Neural cell (in vitro differentiated cells): ENCODE measurements around the gene PDE6G. TPM values are rescaled to one million over a fixed set of nuclear protein-coding genes. Genes with fewer than 3 reads are reported as not detected.

Experiments used
- H2AFZ ChIP-seq: fragments of 200-600, 300-800 bp; sonication (generic), shearing (Covaris generic); 2 replicates; pipeline ENCODE4 v1.6.0; 2014; ENCODE audit warnings: low read depth, mild to moderate bottlenecking, antibody characterized with exemption, low read length, moderate library complexity
- H3F3A ChIP-seq: fragments of 200-600 bp; shearing (Covaris generic); 2 replicates; pipeline ENCODE4 v1.6.1; 2016; ENCODE audit warnings: mild to moderate bottlenecking, moderate library complexity, mixed read lengths, antibody characterized with exemption, low read length; ENCODE audit not compliant: insufficient read depth, poor library complexity, severe bottlenecking
- H3K27ac ChIP-seq: fragments of 200-600, 300-800 bp; sonication (generic), shearing (Covaris generic); 2 replicates; pipeline ENCODE4 v1.5.1; 2014; ENCODE audit warnings: mild to moderate bottlenecking, low read length, moderate library complexity
- H3K27me3 ChIP-seq: fragments of 300-800, 200-600 bp; sonication (generic), shearing (Covaris generic); 2 replicates; pipeline ENCODE4 v1.6.0; 2014; ENCODE audit warnings: mild to moderate bottlenecking, low read depth, low read length, moderate library complexity; ENCODE audit not compliant: insufficient read depth
- H3K36me3 ChIP-seq: fragments of 300-800, 200-600 bp; sonication (generic), shearing (Covaris generic); 2 replicates; pipeline ENCODE4 v1.5.1; 2014; ENCODE audit warnings: mild to moderate bottlenecking, antibody characterized with exemption, low read length, moderate library complexity; ENCODE audit not compliant: insufficient read depth
- H3K4me2 ChIP-seq: fragments of 300-800, 200-600 bp; sonication (generic), shearing (Covaris generic); 2 replicates; pipeline ENCODE4 v1.6.0; 2014; ENCODE audit warnings: mild to moderate bottlenecking, low read length
- H3K4me3 ChIP-seq: fragments of 300-800, 200-600 bp; sonication (generic), shearing (Covaris generic); 2 replicates; pipeline ENCODE4 v1.5.1; 2014; ENCODE audit warnings: mild to moderate bottlenecking, low read length, moderate library complexity
- H3K79me2 ChIP-seq: fragments of 200-600 bp; shearing (Covaris generic); replicated peaks from 2 replicates; pipeline ENCODE4 v1.6.0; 2014; ENCODE audit warnings: mild to moderate bottlenecking, low read length, moderate library complexity; ENCODE audit not compliant: insufficient read depth
- H3K9ac ChIP-seq: fragments of 300-800, 200-600 bp; sonication (generic), shearing (Covaris generic); 2 replicates; pipeline ENCODE4 v1.6.1; 2016; ENCODE audit warnings: mild to moderate bottlenecking, low read length, mixed read lengths
- H3K9me2 ChIP-seq: fragments of 200-600 bp; shearing (Covaris generic); 2 replicates; pipeline ENCODE4 v1.6.1; 2016; ENCODE audit warnings: mild to moderate bottlenecking, low read length, mixed read lengths; ENCODE audit not compliant: insufficient read depth
- H3K9me3 ChIP-seq: fragments of 200-600, 300-800 bp; sonication (generic), shearing (Covaris generic); 2 replicates; pipeline ENCODE4 v1.6.1; 2016; ENCODE audit warnings: mild to moderate bottlenecking, mixed run types, low read length, moderate library complexity, mixed read lengths
- H4K20me1 ChIP-seq: fragments of 200-600 bp; shearing (Covaris generic); 2 replicates; pipeline ENCODE4 v1.6.1; 2016; ENCODE audit warnings: mild to moderate bottlenecking, mixed run types; ENCODE audit not compliant: insufficient read depth
- CTCF ChIP-seq: fragments of 450-650 bp; IDR thresholded peaks from 2 replicates; pipeline ENCODE4 v1.5.1; 2014; ENCODE audit warnings: antibody characterized with exemption, mild to moderate bottlenecking, moderate library complexity; ENCODE audit not compliant: poor library complexity, severe bottlenecking
- EP300 ChIP-seq: fragments of 450-650 bp; conservative IDR thresholded peaks from 2 replicates; pipeline ENCODE4 v1.6.1; 2014; ENCODE audit warnings: antibody characterized with exemption, mild to moderate bottlenecking, moderate library complexity; ENCODE audit not compliant: poor library complexity, severe bottlenecking
- EZH2 ChIP-seq: fragments of 200-600, 300-800 bp; shearing (Covaris generic), sonication (generic); IDR thresholded peaks from 2 replicates; pipeline ENCODE4 v1.6.1; 2014; ENCODE audit warnings: antibody characterized with exemption, low read length, borderline replicate concordance, mild to moderate bottlenecking; ENCODE audit not compliant: insufficient read depth, poor library complexity, severe bottlenecking
- MXI1 ChIP-seq: fragments of 450-650 bp; conservative IDR thresholded peaks from 2 replicates; pipeline ENCODE4 v1.6.1; 2014; ENCODE audit warnings: antibody characterized with exemption, mild to moderate bottlenecking; ENCODE audit not compliant: poor library complexity, severe bottlenecking
- POLR2AphosphoS5 ChIP-seq: IDR thresholded peaks from 2 replicates; pipeline ENCODE4 v1.6.1; 2012
- RAD21 ChIP-seq: fragments of 450-650 bp; conservative IDR thresholded peaks from 2 replicates; pipeline ENCODE4 v1.6.1; 2014; ENCODE audit warnings: antibody characterized with exemption, mild to moderate bottlenecking, moderate library complexity
- REST ChIP-seq: IDR thresholded peaks from 2 replicates; pipeline ENCODE4 v1.6.1; 2012; ENCODE audit warnings: borderline replicate concordance
- SMC3 ChIP-seq: fragments of 450-650 bp; conservative IDR thresholded peaks from 2 replicates; pipeline ENCODE4 v1.6.1; 2014; ENCODE audit warnings: antibody characterized with exemption, mild to moderate bottlenecking, moderate library complexity; ENCODE audit not compliant: poor library complexity
- TAF1 ChIP-seq: IDR thresholded peaks from 2 replicates; pipeline ENCODE4 v1.6.1; 2012; ENCODE audit warnings: low read depth
- polyA plus RNA-seq: library from polyadenylated mRNA; depleted of rRNA; stranded (reverse); fragments of >200 nt; gene quantifications from 2 replicates; pipeline ENCODE4 v1.2.3, GENCODE V29; 2014

The PDE6G gene
- polyA plus RNA-seq, 1 donor from 2014 or later, result not detected

GRCh38 chr17:81635973-81636504 is 20.3 kb downstream of the PDE6G start:
- TF ChIP-seq CTCF, result no peak
- TF ChIP-seq EZH2, result no peak
- no peaks in the 10 kb centered on the region for H3K36me3 ChIP-seq
- peak overlapping the region; percentile 27 for H2AFZ ChIP-seq
- peak overlapping the region; percentile 95 for H3K4me3 ChIP-seq
- no peaks in the 10 kb centered on the region for H3K9me3 ChIP-seq
- peak overlapping the region; percentile 87 for H3K9ac ChIP-seq
- H3K4me2 ChIP-seq, result peak overlapping the region; percentile 81
- H4K20me1 ChIP-seq, result no peaks in the 10 kb centered on the region
- H3K27me3 ChIP-seq, result no peaks in the 10 kb centered on the region
- peak overlapping the region; percentile 78 for H3K27ac ChIP-seq
- H3K79me2 ChIP-seq, result peaks cover 41% of the 10 kb centered on the region
- no peaks in the 10 kb centered on the region for H3F3A ChIP-seq
- H3K9me2 ChIP-seq, result no peaks in the 10 kb centered on the region

- no peaks in the 10 kb centered on the region for H4K20me1 ChIP-seq
- no peaks in the 10 kb centered on the region for H3F3A ChIP-seq
- no peaks in the 10 kb centered on the region for H3K9me3 ChIP-seq
- H3K79me2 ChIP-seq, result peaks cover 41% of the 10 kb centered on the region
- no peak overlapping the region for H2AFZ ChIP-seq
- H3K9ac ChIP-seq, result no peak overlapping the region
- H3K27ac ChIP-seq, result no peak overlapping the region
- peak overlapping the region; percentile 81 for H3K4me2 ChIP-seq
- H3K9me2 ChIP-seq, result no peaks in the 10 kb centered on the region
- peak overlapping the region; percentile 95 for H3K4me3 ChIP-seq
- TF ChIP-seq REST (no peak), SMC3 (no peak), TAF1 (no peak), EP300 (no peak), POLR2AphosphoS5 (no peak), RAD21 (no peak), MXI1 (no peak)
- H3K27me3 ChIP-seq, result no peaks in the 10 kb centered on the region
- H3K36me3 ChIP-seq, result no peaks in the 10 kb centered on the region
Observed at GRCh38 chr17:81635431-81635830, 20.9 kb downstream of the PDE6G start.

- no peak overlapping the region for H3K4me3 ChIP-seq
- H3K9ac ChIP-seq, result no peak overlapping the region
- no peak overlapping the region for H3K27ac ChIP-seq
- H3F3A ChIP-seq, result no peaks in the 10 kb centered on the region
- H4K20me1 ChIP-seq, result no peaks in the 10 kb centered on the region
- H3K9me3 ChIP-seq, result no peaks in the 10 kb centered on the region
- no peak overlapping the region for H2AFZ ChIP-seq
- H3K27me3 ChIP-seq, result no peaks in the 10 kb centered on the region
- H3K79me2 ChIP-seq, result peaks cover 40% of the 10 kb centered on the region
- H3K9me2 ChIP-seq, result no peaks in the 10 kb centered on the region
- H3K36me3 ChIP-seq, result no peaks in the 10 kb centered on the region
- H3K4me2 ChIP-seq, result no peak overlapping the region
- TF ChIP-seq EZH2, result no peak
- TF ChIP-seq RAD21, result no peak
- TF ChIP-seq REST, result no peak
- TF ChIP-seq TAF1, result no peak
- no peak for TF ChIP-seq MXI1
- TF ChIP-seq SMC3, result no peak
- TF ChIP-seq POLR2AphosphoS5, result no peak
- TF ChIP-seq CTCF, result no peak
- TF ChIP-seq EP300, result no peak
Observed at GRCh38 chr17:81631482-81631881, 24.9 kb downstream of the PDE6G start.
